DND-41 (cell line): ENCODE data around the gene GPR17.

Experiments
- ATAC-seq: fragments of 200-7000 bp; cut with Tn5 transposase; 3 replicates; pipeline ENCODE4 v1.9.1; 2021; ENCODE audit warnings: low read depth; ENCODE audit not compliant: insufficient read depth
- DNase-seq: peaks from one replicate; pipeline ENCODE4 v3.0.0-alpha.2; 2020
- H2AFZ ChIP-seq: 2 replicates; pipeline ENCODE4 v1.6.0; 2012; ENCODE audit warnings: low read depth, low read length
- H3K27ac ChIP-seq: 2 replicates; pipeline ENCODE4 v1.5.1; 2012; ENCODE audit warnings: low read length, inconsistent platforms
- H3K27me3 ChIP-seq: fragments of 200-600 bp; sonication (generic); 2 replicates; pipeline ENCODE4 v1.6.0; 2012; ENCODE audit warnings: low read length, mild to moderate bottlenecking, inconsistent platforms; ENCODE audit not compliant: insufficient read depth, poor library complexity
- H3K36me3 ChIP-seq: 2 replicates; pipeline ENCODE4 v1.5.1; 2012; ENCODE audit warnings: low read length, inconsistent platforms; ENCODE audit not compliant: insufficient read depth
- H3K4me1 ChIP-seq: 2 replicates; pipeline ENCODE4 v1.5.1; 2012; ENCODE audit warnings: mild to moderate bottlenecking, low read length; ENCODE audit not compliant: insufficient read depth
- H3K4me2 ChIP-seq: 2 replicates; pipeline ENCODE4 v1.6.0; 2012; ENCODE audit warnings: mild to moderate bottlenecking, moderate library complexity, low read length, inconsistent platforms; ENCODE audit not compliant: insufficient read depth
- H3K4me3 ChIP-seq, 2 experiments: fragments of 200-600 bp in 1 of 2; shearing (Covaris generic) in 1 of 2; 2 replicates each; pipeline ENCODE4 v1.5.1; 2012 to 2016; ENCODE audit warnings: inconsistent platforms in 2 of 2, low read length in 2 of 2, mild to moderate bottlenecking in 2 of 2, low read depth in 1 of 2, moderate library complexity in 1 of 2
- H3K79me2 ChIP-seq: 2 replicates; pipeline ENCODE4 v1.6.0; 2012; ENCODE audit warnings: low read length, inconsistent platforms; ENCODE audit not compliant: insufficient read depth
- H3K9ac ChIP-seq: 2 replicates; pipeline ENCODE4 v1.6.0; 2012; ENCODE audit warnings: low read depth, mild to moderate bottlenecking, inconsistent platforms, low read length, moderate library complexity
- H3K9me3 ChIP-seq: 2 replicates; pipeline ENCODE4 v1.5.1; 2012; ENCODE audit warnings: low read length, moderate library complexity, mild to moderate bottlenecking, inconsistent platforms; ENCODE audit not compliant: insufficient read depth, severe bottlenecking
- H4K20me1 ChIP-seq: 2 replicates; pipeline ENCODE4 v1.6.0; 2012; ENCODE audit warnings: low read length; ENCODE audit not compliant: insufficient read depth
- EZH2 ChIP-seq: IDR thresholded peaks from 3 replicates; pipeline ENCODE4 v1.6.1; 2012; ENCODE audit warnings: borderline replicate concordance, low read depth, mild to moderate bottlenecking, moderate library complexity, low read length, inconsistent platforms; ENCODE audit not compliant: severe bottlenecking
- TF ChIP-seq, protein P1 (sequence below): IDR thresholded peaks from 2 replicates; pipeline ENCODE4 v1.5.1; 2012; ENCODE audit warnings: borderline replicate concordance, low read length, moderate library complexity, mild to moderate bottlenecking; ENCODE audit not compliant: poor library complexity, severe bottlenecking; ENCODE audit errors: extremely low read depth

GPR17 gene

DNA sequence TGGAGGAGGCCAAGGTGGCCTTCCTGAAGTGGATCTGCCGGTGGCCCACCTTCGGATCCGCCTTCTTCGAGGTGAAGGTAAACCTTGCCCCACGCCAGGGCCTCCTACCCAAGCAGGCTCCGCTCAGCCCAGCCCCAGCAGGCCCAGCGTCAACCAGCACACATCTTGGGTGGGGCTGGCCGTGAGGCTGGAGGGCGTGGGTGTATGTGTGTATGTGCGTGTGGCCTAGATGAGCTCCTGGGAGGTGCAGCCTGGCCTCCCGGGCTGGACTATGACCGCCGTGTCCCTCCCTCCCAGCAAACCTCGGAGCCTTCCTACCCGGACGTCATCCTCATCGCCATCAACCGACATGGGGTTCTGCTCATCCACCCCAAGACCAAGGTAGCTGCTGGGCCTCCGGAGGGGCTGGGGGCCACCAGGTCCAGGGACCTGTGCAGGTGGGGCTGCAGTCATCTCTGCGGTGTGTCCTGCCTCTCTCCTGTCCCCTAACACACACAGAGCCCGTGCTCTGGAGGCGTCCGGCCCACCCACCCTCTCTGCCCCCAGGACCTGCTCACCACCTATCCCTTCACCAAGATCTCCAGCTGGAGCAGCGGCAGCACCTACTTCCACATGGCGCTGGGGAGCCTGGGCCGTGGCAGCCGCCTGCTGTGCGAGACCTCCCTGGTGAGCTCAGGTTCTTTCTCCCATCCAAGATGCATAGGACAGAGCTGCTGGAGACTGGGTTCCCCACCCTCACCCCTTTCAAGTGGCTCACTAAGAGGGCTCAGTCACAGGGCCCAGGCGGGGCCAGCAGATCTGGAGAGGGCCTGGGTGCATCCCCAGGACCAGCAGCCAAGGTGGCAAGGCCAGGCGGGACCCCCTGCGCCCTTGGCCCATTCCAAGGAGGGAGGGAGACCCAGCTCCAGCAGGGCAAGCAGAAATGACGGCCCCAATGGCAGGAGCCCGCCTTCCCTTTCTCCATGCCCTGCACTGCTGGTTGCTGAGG is 9.4 kb upstream of the GPR17 start:
- H3K27me3 ChIP-seq: no peaks in the 10 kb centered on the region
- H3K4me1 ChIP-seq: peaks cover 97% of the 10 kb centered on the region
- H2AFZ ChIP-seq: no peak overlapping the region
- H3K4me3 ChIP-seq: peak overlapping the region in 1 of 2 experiments; percentile 30; a peak in 1 of 4 replicates
- no peaks in the 10 kb centered on the region for H3K9me3 ChIP-seq
- peaks cover 55% of the 10 kb centered on the region for H3K79me2 ChIP-seq
- TF ChIP-seq, protein P1, sequence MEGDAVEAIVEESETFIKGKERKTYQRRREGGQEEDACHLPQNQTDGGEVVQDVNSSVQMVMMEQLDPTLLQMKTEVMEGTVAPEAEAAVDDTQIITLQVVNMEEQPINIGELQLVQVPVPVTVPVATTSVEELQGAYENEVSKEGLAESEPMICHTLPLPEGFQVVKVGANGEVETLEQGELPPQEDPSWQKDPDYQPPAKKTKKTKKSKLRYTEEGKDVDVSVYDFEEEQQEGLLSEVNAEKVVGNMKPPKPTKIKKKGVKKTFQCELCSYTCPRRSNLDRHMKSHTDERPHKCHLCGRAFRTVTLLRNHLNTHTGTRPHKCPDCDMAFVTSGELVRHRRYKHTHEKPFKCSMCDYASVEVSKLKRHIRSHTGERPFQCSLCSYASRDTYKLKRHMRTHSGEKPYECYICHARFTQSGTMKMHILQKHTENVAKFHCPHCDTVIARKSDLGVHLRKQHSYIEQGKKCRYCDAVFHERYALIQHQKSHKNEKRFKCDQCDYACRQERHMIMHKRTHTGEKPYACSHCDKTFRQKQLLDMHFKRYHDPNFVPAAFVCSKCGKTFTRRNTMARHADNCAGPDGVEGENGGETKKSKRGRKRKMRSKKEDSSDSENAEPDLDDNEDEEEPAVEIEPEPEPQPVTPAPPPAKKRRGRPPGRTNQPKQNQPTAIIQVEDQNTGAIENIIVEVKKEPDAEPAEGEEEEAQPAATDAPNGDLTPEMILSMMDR: no peak
- no peak for TF ChIP-seq EZH2
- H3K27ac ChIP-seq: peak overlapping the region; percentile 97
- peak; percentile 40 for DNase-seq
- H3K36me3 ChIP-seq: peaks cover 82% of the 10 kb centered on the region
- no peaks in the 10 kb centered on the region for H4K20me1 ChIP-seq
- no peak for ATAC-seq
- H3K4me2 ChIP-seq: peak overlapping the region; percentile 85
- H3K9ac ChIP-seq: peak overlapping the region; percentile 86

DNA sequence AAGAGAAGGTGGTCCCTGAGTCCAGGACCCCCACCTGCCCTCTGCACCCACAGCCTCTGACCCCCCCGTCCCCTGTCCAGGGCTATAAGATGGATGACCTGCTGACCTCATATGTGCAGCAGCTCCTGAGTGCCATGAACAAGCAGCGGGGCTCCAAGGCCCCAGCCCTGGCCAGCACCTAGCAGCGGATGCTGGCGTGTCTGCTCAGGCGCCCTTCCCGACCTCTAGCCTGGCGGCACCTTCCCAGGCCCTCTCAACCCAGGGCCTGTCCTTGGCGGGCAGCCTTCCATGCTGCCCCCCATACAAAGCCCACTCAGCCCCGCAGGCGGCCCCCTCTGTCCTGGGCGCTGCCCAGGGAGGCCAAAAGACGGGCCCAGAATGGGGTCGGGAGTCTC is 8.7 kb upstream of the GPR17 start:
- H4K20me1 ChIP-seq: no peaks in the 10 kb centered on the region
- peak; percentile 19 for DNase-seq
- H3K36me3 ChIP-seq: peaks cover 75% of the 10 kb centered on the region
- peak overlapping the region in 1 of 2 experiments; percentile 30; a peak in 1 of 4 replicates for H3K4me3 ChIP-seq
- peaks cover 60% of the 10 kb centered on the region for H3K79me2 ChIP-seq
- no peaks in the 10 kb centered on the region for H3K27me3 ChIP-seq
- ATAC-seq: no peak
- H3K27ac ChIP-seq: peak overlapping the region; percentile 97
- TF ChIP-seq, protein P1: no peak
- TF ChIP-seq EZH2: no peak
- peaks cover 100% of the 10 kb centered on the region for H3K4me1 ChIP-seq
- no peaks in the 10 kb centered on the region for H3K9me3 ChIP-seq
- peak overlapping the region; percentile 85 for H3K4me2 ChIP-seq
- peak overlapping the region; percentile 86 for H3K9ac ChIP-seq
- no peak overlapping the region for H2AFZ ChIP-seq

DNA sequence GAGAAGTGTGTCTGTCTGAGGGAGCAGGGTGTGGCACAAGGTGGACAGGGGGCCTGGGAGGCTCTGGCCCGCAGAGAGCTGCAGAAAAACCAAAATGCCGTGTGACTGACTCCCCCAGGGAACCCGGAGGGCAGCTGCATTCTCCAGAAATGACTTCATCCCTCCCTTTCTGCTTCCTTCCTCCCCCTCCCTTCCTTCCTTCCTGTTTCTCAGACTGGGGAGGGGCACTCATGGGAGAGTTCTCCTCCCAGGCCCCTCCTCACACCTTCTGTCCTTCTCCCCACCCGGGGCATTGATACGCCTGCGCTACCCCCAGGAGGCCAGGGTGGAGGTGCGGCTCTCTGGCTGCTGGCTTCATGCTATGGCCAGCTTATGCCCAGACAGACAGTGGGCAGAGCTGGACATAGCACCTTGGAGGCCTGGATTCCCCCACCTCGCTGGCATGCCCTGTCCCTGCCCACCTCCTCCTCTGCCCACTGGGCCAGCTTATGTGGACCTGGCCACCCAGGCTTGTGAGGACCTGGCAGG is 8.2 kb upstream of the GPR17 start:
- H3K4me3 ChIP-seq: peak overlapping the region in 1 of 2 experiments; percentile 61; a peak in 1 of 4 replicates
- TF ChIP-seq, protein P1: peak; percentile 54
- TF ChIP-seq EZH2: no peak

More for the DNA sequence above, 8.2 kb upstream of the GPR17 start:
- H3K9me3 ChIP-seq: no peaks in the 10 kb centered on the region
- peaks cover 72% of the 10 kb centered on the region for H3K36me3 ChIP-seq
- H3K79me2 ChIP-seq: peaks cover 60% of the 10 kb centered on the region
- peak overlapping the region; percentile 86 for H3K9ac ChIP-seq
- DNase-seq (peak; percentile 75), ATAC-seq (peak; percentile 2)
- no peak overlapping the region for H2AFZ ChIP-seq
- H3K27ac ChIP-seq: peak overlapping the region; percentile 97
- peak overlapping the region; percentile 85 for H3K4me2 ChIP-seq
- H3K4me1 ChIP-seq: peaks cover 100% of the 10 kb centered on the region
- no peaks in the 10 kb centered on the region for H3K27me3 ChIP-seq
- H4K20me1 ChIP-seq: no peaks in the 10 kb centered on the region
